AG10803 (cell line): ENCODE results near the gene BABAM2.

ENCODE experiments used
- DNase-seq: peaks from one replicate; pipeline ENCODE4 v3.0.0; 2010; ENCODE audit warnings: low read depth
- H3K4me3 ChIP-seq: 2 replicates; pipeline ENCODE4 v1.5.1; 2011; ENCODE audit warnings: mild to moderate bottlenecking, low read length, control low read depth
- TF ChIP-seq, protein P1 (sequence below): conservative IDR thresholded peaks from 2 replicates; pipeline ENCODE4 v1.5.1; 2011; ENCODE audit warnings: mild to moderate bottlenecking, low read length, control low read depth, inconsistent platforms

Gene BABAM2

DNA sequence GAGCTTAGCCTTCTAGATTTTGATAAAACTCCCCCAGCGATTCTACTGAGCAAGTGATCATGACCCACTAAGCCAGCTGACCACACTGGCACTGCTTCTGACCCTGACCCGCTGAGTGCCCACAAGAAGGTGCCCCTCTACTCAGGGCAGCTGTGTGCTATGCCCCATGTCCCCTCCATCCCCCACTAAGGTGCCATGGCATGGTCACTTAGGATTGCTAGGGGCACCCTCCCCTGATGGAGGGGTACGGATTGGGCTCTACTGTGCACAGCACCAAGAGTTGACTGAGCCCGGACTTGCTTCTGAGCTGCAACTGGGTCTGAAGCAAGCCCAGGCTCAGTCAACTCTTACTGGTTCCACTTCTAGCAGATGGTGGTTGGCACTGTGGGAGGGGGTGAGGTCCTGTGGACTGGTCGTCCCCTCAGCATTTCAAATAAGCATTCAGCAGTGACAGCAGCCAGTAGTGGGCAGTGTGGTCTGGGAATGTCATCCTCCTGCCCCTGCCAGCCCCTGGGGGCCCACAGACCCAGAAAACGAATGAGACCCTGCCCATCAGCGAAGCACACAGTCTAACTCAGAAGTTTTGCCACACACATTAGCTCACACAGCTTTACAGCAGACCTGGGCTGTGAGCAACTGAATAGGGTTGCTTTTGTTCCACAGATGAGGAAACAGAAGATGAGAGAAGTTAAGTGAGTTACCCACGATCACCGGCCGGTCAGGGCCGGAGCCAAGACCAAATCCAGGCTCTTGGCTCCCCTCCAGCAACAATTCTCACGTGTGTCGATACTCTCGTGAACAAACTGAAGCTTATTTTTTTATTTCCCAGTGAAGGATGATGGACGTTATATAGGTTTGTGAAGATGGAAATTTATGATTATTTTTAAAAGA is 450.0 kb downstream of the BABAM2 start:
- TF ChIP-seq, protein P1, sequence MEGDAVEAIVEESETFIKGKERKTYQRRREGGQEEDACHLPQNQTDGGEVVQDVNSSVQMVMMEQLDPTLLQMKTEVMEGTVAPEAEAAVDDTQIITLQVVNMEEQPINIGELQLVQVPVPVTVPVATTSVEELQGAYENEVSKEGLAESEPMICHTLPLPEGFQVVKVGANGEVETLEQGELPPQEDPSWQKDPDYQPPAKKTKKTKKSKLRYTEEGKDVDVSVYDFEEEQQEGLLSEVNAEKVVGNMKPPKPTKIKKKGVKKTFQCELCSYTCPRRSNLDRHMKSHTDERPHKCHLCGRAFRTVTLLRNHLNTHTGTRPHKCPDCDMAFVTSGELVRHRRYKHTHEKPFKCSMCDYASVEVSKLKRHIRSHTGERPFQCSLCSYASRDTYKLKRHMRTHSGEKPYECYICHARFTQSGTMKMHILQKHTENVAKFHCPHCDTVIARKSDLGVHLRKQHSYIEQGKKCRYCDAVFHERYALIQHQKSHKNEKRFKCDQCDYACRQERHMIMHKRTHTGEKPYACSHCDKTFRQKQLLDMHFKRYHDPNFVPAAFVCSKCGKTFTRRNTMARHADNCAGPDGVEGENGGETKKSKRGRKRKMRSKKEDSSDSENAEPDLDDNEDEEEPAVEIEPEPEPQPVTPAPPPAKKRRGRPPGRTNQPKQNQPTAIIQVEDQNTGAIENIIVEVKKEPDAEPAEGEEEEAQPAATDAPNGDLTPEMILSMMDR: peak; percentile 12; the same call in 1 of the 2 replicates
- no peak for DNase-seq
- H3K4me3 ChIP-seq: no peak overlapping the region

DNA sequence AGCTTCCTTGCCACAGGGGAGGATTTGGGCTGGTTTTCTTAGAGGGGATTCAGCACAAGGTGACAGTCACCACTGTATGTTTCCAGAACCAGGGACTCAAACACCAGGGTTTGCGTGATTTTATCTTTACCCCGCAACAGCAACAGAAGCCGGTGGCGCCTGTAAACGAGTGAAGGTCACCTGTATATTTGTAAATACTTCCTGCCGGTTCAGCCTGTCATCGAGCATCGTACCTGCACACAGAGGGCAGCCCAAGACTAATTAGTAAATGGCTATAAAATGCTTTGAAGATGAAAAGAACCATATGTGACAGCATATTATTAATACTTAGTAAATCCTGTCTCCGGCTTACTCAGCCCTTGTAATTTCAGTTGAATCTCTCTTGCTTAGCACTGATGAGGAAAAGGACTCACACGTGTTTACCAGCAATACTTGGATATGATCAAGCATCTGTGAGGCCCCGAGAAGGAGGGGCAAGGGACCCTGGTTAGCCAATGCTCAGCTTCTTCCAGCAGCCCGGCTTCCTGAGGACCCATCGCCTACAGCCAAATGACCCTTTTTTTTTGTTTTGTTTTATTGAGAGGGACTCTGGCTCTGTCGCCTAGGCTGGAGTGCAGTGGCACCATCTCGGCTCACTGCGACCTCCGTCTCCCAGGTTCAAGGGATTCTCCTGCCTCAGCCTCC is 450.8 kb downstream of the BABAM2 start:
- H3K4me3 ChIP-seq: no peak overlapping the region
- peak; percentile 69 for DNase-seq
- TF ChIP-seq, protein P1: no peak

DNA sequence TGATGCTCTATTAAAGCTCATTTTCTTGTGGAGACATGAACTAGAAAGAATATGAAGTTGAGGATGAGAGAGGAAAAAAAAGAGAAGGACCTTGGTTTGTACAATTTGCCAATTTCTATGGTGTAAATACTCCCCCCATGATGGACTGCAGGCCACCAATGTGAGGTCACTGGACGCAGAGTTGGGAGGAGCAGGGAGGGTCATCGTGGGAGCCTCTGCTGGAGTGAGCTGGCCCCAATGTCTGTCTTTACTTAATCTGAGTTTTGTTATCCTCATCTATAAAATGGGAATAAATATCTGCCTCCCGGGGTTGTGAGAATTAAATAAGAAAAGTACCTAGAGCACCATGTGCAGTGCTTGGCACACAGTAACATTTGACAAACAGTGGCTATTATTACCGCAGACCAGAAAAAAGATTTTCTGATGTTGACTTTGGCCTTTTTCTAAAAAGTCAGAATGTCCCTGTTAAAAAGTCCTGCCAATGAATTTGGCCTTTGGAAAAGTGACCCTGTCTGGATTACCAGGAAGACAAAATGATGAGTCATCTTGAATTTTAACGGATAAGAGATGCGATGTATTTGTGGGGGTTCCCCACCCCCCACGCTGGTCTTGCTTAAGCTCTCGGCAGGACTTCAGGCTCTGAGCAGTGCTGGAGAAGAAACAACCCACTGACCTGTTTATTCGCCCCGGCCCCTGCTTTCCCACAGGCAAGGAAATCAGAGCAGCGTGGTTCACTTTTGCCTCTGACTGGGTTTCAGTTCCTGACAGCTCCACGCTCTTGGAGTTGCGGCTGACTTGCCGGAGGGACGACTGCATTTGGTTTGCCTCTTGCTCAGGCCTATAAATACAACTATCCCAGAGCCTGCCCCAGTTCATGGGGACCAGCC is 451.8 kb downstream of the BABAM2 start:
- TF ChIP-seq, protein P1: no peak
- H3K4me3 ChIP-seq: no peak overlapping the region
- DNase-seq: peak; percentile 83

DNA sequence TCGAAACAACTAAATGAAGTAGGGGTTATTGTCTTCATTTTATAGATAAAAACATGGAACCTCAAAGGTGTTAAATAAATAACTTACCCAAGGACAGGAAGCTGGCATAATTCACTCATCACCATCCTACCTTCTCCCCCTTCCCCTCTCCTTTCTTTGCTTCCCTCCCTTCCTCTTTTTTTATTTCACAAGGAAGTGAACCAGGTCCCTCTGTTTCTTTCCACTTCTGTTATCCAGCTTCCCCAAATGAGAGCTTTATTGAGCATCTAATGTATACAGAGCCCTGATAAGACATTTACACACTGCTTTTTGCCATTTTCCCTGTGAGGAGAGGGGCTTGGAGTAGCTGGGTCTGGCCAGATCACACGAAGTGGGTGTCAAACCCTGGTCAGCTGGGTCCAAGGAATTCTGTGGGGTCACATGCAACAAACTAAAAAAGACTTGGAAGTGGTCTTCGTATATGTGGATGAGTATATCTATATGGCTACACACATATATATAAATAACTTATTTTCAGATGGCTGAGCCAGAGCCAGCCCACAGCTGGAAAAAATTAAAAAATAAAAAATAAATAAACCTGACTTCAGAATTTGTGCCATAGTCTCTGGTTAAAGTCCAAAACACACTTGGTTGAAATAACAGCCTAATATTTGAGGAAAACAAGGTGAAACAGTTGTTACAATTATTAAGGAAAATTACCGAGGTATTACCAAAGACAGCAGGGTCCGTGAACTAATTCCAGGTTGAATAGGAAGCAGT is 452.8 kb downstream of the BABAM2 start:
- TF ChIP-seq, protein P1: no peak
- DNase-seq: no peak
- no peak overlapping the region for H3K4me3 ChIP-seq

DNA sequence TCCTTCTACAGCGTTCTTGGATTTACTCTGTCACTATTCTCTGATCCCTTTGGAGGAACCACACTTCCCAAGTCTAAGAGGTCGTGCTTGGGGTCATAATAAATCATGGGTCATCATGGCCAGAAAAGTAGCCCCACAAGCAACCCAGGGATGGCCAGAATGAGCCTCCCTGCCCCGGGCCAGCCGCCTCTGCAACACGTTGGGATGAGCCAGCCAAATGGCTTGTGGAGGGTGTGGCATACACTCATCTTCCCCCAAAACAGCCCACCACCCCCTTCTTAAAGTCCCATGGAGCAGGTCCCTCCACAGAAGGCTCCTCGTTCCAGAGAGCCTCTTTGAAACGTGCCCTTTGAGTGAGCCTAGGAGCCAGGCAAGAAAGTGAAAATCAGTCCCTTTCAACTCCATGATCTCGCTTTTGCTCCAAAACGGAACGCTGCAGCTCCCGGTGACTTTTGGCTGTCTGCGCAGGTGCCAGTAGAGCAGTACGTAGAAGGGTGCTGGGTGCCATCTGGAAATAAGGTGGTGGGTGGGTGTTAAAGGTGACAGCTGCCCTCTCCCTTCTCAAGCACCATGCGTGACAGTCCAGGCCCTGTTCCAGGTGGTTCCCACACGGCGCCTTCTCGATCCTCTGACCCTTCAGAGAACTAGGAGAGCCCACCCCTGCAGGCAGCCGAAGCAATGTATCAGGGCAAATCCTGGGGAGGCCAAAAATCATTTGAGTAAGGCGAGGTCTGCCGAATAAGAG is 453.6 kb downstream of the BABAM2 start:
- TF ChIP-seq, protein P1: no peak
- no peak overlapping the region for H3K4me3 ChIP-seq
- DNase-seq: no peak
